ENCODE data around the gene CDK4. TPM values are rescaled to one million over a fixed set of nuclear protein-coding genes. Genes with fewer than 3 reads are reported as not detected.

CDK4 gene
- total RNA-seq, 1 experiment from 2014 or later = 218 TPM

GRCh38 chr12:57718641-57719528 lies 33.2 kb downstream of the CDK4 start:
- H3K23me2 ChIP-seq (ENCODE audit: insufficient read length, low read depth, low read length, poor library complexity, severe bottlenecking) = no peaks in the 10 kb centered on the region
- no peak overlapping the region for H3K18ac ChIP-seq (ENCODE audit: insufficient read length, low read depth, low read length)
- H3K4ac ChIP-seq (ENCODE audit: low read depth, low read length) = no peak overlapping the region
- no peaks in the 10 kb centered on the region for H4K20me1 ChIP-seq (ENCODE audit: control insufficient read depth, insufficient read depth, insufficient read length)
- WGBS (ENCODE audit: extremely low coverage, insufficient read length, low lambda C conversion rate) = no CpG with 5 or more reads among the region's 15 CpGs
- Mint-ChIP-seq H3K4me1 (peaks cover 0 to 3% of the 10 kb centered on the region in 2 experiments; a peak in 3 of 4 replicates), H3K27ac (no peak overlapping the region), H3K9me3 (no peaks in the 10 kb centered on the region), H3K4me3 (no peak overlapping the region), H3K36me3 (ENCODE audit: insufficient read depth in 1 of 3, low read depth in 3 of 3) (peaks cover 14 to 52% (median 23%) of the 10 kb centered on the region in 3 experiments), H3K27me3 (ENCODE audit: low read depth) (peaks cover 9% of the 10 kb centered on the region)
- H2BK15ac ChIP-seq (ENCODE audit: low read depth, low read length) = no peak overlapping the region
- H3K9ac ChIP-seq (ENCODE audit: extremely low read depth, insufficient read length, low read length) = no peak overlapping the region
- H3T11ph ChIP-seq (ENCODE audit: low read length) = no peak overlapping the region
- H2AFZ ChIP-seq (ENCODE audit: low read length) = no peak overlapping the region
- H3K14ac ChIP-seq (ENCODE audit: insufficient read depth, low read length) = no peak overlapping the region
- DNase-seq = no peak
- no peak overlapping the region for H3K27ac ChIP-seq (ENCODE audit: insufficient read length, low read depth, low read length)
- no peak overlapping the region for H4K8ac ChIP-seq (replicated peaks; ENCODE audit: insufficient read length, low read depth, low read length)
- no peak overlapping the region for H4K5ac ChIP-seq (ENCODE audit: insufficient read length, low read depth, low read length)
- no peaks in the 10 kb centered on the region for H3K79me2 ChIP-seq (ENCODE audit: insufficient read depth, low read length)
- H2BK20ac ChIP-seq (ENCODE audit: low read depth, low read length, poor library complexity, severe bottlenecking) = no peak overlapping the region
- no peak overlapping the region for H4K91ac ChIP-seq (ENCODE audit: insufficient read length, low read depth, low read length)
- H3K23ac ChIP-seq (ENCODE audit: insufficient read length, low read depth, low read length) = no peak overlapping the region
- no peaks in the 10 kb centered on the region for H3K4me1 ChIP-seq (ENCODE audit: insufficient read depth, low read length)
- no peak overlapping the region for H3K4me2 ChIP-seq (ENCODE audit: insufficient read depth, insufficient read length, low read length)
- H3K27me3 ChIP-seq (ENCODE audit: insufficient read depth, low read length) = no peaks in the 10 kb centered on the region; the same call in 1 of the 2 replicates
- no peaks in the 10 kb centered on the region for H3K79me1 ChIP-seq (ENCODE audit: insufficient read depth, low read depth, low read length, poor library complexity, severe bottlenecking)
- H3K9me3 ChIP-seq (ENCODE audit: control insufficient read depth, low read depth, low read length) = no peaks in the 10 kb centered on the region
- no peak overlapping the region for H2AK5ac ChIP-seq (ENCODE audit: insufficient read length, low read length)
- no peak for TF ChIP-seq CTCF (conservative IDR thresholded peaks at IDR 0.05)
- H3K56ac ChIP-seq (ENCODE audit: insufficient read length, low read depth, low read length) = no peak overlapping the region
- H2BK12ac ChIP-seq (ENCODE audit: insufficient read length, low read depth, low read length) = no peak overlapping the region
- H2BK120ac ChIP-seq (ENCODE audit: low read depth, low read length, poor library complexity, severe bottlenecking) = no peak overlapping the region
- H2BK5ac ChIP-seq (ENCODE audit: insufficient read length, low read length) = no peak overlapping the region

Measured in H9 (cell line).